HG02642 (cell line): ENCODE data around the gene RBP4.

ENCODE experiments used
- ATAC-seq: cut with Tn5 transposase; IDR thresholded peaks from one replicate; pipeline ENCODE4 v1.9.1; 2021; ENCODE audit warnings: mild to moderate bottlenecking; ENCODE audit not compliant: unreplicated experiment, poor library complexity

RBP4 gene

DNA sequence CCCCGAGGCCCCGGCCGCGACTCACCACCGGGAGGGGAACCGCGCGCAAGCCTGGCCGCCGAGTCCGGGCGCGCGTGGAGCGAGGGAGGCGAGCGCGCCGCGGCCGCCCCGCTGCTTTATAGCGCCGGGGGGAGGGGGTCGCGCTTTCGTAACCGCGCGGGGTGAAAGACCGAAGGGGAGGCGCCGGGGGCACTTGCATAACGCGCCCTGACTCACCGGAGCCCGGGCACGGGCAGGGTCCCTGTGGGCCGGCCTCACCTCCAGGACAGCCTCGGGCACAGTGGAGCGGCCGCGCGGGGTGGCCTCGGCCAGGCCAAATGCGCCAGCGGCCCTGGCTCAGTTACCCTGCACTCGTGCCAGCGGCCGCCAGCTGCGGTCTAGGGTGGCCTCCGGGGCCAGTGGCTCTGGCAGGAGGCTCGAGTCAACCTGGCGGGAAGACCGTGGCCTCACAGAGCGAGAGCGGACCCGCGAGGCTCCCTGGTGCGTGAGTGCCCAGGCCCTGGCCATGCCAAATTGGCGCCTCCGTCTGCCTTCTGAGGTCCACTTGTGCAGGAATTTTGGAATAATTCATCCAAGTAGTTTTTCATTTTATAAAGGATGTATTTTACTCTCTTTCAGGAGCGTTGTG is at the start of gene RBP4:
TSS of gene RBP4 (minus strand) at position 90 of the 628 bp plus-strand sequence. CDS start 207 bp downstream, outside the sequence.
- ATAC-seq: no peak

DNA sequence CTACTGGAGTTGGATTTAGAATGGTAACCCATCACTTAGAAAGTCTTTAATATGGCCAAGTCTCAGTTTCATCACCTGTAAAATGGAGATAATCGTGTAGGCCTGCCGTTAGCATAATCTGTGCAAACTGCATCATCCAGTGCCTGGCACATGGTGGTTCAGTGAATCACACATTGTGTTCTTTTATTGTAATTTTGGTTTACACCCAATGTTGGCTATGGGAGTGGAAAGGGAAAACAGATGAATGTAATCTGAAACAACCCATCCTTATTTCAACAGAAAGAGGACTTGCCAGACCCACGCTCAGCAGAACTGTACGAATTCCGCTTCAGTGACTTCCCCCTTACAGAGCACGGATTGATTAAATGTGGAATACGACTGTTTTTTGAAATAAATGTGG is 38.8 kb upstream of the RBP4 start:
- no peak for ATAC-seq

DNA sequence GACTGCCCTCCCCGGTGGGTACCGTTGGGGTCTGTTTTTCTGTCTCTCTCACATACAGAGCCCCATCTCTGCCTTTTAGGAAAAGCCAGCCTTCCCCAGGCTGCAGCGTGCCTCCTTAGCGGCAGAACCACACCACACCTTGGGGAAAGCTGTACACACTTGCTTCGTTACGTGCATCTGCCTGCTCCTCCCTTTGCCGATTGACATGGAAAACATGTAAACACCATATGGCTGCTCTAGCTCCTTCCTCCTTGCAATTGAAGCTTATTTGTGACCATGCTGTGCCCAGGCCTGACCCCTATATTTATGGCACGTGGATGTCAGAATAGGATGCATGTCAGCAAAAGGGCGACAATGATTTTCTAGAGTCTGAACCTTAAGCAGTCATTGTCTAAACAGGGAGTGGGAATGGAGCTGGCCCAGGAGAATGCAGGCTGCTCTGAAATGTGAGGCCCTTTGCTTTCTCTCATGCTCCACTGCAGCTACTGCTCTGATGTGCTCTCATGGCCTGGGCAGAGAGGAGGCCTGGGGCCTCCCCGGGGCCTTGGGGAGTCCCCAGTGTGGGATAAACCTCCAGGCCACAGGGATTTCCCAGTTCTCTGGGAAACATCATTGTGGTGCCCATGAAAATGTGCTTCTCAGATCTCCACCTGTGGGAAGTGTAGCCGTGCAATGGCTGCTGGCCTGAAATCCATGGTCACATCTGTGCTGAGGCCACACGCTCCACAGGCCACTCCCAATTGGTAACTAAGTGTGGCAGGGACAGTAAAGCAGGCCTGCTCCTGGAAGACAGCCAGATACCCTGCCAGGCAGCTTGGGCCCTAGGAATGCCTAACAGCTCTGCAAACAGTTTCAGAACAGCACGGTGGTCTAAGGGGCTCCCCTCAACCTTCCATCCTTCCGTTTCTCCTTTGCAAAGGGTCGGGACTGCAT is 29.9 kb upstream of the RBP4 start:
- no peak for ATAC-seq

DNA sequence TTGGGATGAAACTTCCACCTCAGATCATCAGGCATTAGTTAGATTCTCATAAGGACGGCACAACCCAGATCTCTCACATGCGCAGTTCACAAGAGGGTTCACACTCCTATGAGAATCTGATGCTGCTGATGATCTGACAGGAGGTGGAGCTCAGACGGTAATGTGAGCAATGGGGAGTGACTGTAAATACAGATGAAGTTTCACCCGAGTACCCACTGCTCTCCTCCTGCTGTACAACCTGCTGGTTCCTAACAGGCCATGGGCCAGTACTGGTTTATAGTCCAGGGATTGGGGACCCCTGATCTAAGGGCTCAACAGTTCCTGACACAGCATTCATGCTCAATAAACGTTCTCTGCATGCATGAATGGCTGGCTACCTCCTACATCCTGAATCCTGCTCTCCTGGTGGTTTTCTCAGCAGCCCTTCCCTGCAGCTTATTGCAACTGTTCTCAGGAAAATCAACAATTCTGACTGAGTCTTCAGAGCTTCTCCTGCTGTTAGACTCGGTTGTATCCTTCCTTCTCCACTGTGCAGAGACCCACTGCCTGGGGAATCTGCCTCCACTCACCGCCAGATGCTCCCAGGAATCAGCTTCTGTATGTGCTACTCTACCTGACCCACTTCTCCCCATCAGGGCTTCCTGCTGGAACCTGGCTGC is 28.7 kb upstream of the RBP4 start:
- no peak for ATAC-seq

DNA sequence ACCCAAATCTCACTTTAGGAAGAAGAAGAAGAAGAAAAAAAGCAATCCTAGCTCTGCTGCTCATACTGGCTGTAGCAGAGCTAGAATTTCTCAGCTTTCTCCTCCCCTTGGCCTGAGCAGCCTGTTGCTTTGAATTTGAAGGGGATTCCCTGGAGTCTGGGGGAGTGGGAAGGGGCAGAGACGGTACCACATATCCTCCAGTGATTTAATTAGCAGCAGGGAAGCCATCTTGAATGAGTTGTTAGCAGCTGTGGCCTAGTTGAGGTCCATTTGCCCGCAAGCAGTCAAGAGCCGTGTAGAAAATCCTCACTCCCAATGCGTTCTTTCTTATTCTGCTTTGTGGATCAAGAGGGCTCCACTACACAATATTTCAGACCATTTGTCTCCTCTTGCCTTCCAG is 27.8 kb upstream of the RBP4 start:
- no peak for ATAC-seq

DNA sequence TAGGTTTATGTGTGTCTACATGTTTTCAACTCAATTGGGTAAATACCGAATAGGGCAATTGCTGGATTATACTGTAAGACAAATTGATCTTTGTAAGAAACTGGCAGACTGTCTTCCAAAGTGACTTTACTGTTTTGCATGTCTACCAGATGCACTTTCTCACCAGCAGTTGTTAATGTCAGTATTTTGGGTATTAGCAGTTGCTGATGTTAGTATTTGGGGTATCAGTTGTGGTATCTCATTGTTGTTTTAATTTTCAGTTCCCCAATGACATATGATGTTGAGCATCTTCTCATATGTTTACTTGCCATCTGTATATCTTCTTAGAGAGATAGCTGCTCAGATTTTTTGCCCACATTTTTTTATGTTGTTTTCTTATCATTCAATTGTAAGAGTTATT is 21.9 kb upstream of the RBP4 start:
- no peak for ATAC-seq

DNA sequence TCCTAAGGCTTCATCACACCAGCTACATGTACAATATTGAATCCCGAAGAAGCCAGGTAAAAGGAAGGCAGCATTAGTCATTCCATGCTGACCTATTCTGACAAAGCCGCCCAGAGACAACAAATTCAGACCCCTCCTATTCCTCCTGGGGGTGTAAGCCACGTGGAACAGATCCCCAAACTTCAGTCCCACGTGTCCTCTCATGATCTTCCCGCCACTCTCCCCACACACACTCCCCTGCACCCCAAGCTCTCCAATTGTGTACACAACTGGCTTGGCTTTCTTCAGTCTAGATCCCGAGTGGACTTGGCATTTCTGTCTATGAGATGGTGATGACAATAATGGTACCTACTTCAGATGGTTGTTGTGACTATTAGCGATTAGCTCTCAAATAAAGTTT is 19.9 kb upstream of the RBP4 start:
- ATAC-seq: no peak

DNA sequence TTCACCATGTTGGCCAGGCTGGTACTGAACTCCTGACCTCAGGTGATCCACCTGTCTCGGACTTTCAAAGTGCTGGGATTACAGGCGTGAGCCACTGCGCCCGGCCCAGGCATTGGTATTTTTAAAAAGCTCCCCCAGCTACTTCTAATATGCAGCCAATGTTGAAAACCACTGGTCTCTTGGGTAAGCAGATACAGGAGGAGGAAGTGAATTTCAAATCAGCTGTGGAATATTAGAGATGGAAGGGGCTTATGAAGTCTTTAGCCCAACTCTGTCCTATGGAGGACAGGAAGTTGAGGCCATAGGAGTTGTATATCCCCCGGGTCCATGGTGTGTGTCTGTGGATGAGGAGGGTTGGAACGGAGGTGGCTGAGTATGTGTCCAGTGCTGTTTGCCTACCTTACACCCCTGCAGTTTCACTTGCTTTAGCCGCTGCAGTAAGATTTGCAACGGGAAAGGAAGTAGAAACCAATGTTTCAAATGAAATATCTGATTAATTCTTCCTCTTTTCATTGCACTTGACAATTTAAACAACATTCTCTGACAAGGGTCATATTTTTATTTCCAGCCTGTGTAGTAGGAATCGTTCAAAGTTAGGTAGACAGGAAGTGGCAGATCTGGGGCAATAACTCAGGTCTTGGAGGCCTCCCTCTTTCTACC is 14.7 kb upstream of the RBP4 start:
- no peak for ATAC-seq

DNA sequence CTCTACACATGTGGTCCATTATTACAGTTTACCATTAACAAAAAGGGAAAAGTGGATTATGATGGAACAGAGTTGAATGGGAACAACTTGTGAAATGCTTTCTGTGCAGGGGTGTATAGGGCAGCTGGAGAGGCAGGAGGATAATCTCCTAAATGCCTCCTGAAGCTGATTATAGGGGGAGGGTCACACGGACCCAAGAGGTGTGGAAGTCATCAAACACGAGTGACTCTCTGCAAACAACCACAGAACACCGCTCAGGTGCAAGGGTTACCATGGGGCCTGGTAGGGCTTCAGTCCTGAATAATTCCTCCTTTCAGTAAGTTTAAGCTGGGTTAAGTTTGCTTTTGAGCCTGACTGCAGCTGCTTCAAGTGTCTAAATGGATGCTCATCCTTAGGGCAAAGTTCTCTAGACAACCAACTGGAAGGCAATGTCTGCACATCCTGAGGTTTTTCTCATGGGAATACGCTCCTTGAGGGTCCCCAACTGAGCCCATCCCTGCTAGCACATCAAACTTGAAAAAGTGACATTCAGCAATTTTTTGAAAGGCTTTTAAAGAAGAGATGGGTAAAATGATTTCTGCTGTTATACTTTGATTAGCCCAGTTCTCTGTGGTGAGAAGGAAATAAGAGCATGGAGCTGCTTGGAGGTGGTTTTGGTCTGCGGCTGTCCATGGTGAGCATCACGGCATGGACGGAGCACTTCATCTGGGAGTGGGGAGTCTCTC is 13.2 kb upstream of the RBP4 start:
- ATAC-seq: no peak

DNA sequence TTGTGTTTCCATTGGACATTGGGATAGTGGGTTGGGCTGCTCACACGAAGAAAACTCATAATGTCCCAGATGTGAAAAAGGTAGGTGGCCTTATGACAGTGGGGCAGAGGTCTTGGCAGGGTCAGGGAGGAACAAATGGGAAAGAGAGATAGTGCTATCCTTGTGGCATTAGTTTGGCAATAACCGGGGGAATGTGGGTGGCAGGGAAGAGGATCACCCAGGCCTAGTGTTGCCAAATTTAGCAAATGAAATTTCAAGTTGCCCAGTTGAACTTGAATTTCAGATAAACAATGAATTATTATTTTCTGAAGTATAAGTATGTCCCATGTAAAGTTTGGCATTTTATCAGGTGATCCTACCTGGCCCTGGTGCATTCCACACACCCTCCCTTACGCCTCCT is 12.1 kb upstream of the RBP4 start:
- no peak for ATAC-seq

DNA sequence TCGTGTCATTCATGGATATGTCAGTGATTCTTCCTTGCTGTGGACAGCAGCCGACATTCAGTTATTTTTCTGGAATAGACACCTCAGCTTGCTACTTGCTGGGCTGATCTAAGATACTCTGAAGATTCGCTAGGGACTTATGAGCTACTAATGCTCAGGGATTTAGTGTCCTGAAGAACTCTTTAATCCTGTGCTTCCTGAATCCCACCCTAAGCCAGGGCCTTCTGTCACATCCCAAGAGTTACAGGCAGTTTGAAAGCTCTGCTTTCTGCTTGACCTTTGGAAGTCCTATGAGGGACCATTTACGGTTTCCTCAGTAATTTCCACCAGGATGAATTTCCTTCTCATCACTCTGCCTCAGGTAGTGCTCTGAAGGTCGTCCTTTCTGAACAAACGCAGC is 11.3 kb upstream of the RBP4 start, which contains the start of gene PDE6C:
TSS of gene PDE6C (plus strand) at position 227 of the 400 bp plus-strand sequence. CDS start 189 bp downstream, outside the sequence.
- no peak for ATAC-seq

DNA sequence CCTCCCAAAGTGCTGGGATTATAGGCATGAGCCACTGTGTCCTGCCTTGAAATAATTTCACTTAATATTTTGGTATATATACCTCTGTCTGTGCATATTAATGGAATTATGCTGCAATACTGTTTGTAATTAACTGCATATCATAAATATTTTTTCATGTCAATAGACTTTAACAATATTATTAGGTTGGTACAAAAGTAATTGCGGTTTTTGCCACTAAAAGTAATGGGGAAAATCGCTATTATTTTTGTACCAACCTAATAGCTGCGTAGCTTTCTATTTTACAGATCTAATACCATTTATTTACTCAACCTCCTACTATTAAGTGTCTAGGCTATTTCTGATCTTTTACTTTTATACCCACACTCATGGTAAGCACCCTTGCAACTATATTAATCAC is 7.4 kb upstream of the RBP4 start:
- no peak for ATAC-seq

DNA sequence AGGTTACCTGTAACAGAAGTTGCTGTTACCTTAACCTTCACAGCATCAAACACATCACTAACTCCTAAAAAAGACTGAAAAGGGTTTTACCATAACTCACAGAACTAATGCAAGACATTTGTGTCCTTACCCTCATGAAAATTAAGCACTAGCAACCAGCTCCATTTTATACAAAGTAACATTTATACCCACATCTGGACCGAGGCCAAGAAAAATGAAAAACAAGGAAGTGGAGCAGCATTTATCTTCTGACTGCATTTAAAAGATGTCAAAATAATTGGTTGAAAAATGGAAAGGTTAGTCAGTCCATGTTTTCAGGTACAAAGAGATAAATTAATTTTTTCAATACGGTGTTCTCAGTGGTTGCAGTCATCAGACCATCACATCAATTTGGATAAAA is 3.1 kb upstream of the RBP4 start:
- ATAC-seq: no peak

DNA sequence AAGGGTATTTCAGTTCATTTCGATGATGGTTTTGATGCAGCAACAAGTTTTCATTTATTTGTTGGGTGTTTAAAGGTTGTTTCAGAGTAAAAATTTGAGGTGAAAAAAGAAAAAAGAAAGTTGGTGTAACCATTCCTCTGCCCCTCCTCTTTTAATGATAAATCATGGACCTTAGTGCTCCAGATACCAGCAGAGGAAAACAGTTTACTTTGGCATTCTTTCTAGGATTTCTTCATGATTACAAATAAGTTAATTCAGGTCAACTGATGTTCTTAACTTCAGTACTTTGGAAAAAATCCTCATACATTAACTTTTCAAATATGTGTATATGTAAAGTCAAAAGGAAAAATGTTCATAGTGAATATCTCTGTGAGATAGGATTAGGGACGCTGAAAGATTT is 2.0 kb upstream of the RBP4 start:
- ATAC-seq: no peak

DNA sequence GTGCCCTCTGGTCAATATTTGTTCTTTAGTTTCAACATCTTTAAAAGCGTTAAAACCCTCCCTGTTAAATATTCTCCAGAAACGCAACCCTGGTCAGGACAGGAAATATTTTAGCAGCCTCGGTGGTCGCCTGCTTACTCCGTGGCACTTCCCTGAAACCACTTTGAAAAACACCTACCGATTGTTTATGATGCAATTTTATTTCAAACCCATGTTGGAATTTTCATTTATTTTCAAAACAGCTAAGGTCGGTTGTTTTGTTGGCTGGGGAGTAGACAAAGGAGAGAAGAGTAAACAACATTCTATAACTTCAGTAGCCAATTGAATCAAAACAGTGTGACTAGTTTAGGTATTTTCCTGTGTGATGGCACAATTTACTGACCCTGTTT is 733 bp upstream of the RBP4 start:
- no peak for ATAC-seq

DNA sequence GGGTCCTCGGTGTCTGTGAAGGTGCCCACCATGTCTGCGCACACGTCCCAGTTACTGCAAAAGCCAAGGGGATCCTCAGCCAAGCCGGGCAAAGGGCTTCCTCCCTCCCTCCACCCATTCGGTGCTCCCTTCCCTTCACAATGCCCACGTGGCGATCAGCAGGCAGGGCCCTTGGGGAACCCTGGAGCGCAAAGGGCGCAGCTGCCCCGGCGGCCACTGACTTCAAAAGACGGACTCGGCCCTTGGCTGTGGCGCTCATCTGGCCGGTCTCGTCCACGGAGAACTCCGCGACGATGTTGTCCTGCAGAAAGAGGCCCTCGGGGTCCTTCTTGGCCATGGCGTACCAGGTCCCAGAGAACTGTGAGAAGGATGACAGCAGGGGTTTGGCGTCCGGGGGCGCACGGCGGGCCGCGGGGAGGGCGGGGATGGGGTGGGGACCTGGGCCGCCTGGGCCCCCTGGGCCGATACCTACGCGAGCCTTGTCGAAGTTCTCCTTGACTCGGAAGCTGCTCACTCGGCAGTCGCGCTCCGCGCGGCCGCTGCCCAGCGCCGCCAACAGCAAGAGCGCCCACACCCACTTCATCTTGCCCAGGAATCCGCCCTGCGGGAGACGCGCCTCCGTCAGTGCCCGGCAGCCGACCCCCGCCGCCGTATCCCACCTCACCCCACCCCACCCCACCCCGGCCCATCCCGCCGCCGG is 439 bp downstream of the RBP4 start:
- no peak for ATAC-seq

DNA sequence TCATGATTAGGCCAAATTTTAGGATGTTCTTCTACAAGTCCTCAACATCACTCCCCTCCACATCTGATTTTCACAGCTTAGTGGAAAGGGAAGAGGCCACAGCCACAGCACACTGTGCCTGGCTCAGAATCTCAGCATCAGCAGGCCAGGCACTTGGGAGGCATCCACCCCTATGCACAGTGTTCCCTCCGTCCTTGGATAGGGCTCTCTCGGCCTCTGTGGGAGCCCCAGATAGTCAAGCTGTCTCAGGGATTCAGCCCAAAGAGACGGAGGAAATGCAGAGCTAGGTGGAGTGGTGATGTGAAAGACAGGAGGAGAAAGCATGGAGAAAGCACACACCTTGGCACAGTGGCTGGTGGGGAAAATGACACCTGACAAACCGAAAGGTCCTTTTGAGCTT is 1.3 kb downstream of the RBP4 start:
- ATAC-seq: no peak

DNA sequence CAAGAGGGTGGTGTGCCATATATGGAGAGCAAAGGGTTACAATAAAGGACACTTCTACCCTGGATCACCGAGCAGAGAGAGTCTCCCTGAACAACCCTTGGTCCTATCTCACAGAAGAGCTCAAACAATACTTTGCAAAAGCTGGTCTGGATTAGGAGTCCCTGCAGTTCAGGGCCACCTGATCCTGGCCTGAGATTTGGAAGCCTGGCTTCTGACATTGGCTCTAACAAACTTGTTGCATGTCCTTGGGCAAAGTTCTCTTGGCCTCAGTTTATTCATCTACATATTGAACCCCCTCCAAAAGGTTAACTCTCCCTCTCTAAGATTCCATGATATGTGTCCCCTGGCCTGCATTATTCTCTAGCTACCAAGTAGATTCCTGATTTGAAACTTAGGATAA is 1.7 kb downstream of the RBP4 start:
- no peak for ATAC-seq

DNA sequence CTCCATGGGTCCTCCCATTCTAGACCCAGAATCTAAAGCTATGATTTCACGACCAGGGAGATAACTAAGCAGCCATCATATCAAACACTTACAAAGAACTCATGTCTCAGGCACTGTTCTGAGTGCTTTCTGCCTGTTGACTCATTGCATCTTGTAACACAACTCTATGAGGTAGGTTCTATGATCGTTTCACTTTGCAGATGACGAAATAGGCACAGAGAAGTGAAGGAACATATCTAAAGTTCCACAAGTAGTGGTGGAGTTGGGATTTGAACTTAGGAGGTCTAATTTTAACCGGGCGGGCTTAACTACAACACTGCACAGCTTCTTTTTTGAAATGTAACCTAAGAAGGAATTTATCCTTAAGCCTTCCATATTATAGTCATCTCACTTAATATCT is 2.9 kb downstream of the RBP4 start:
- ATAC-seq: no peak
